Thoracic aorta (tissue), 2 donors: ENCODE results near the gene CABLES1. TPM values are rescaled to one million over a fixed set of nuclear protein-coding genes. Genes with fewer than 3 reads are reported as not detected.

ENCODE experiments used
- ATAC-seq: fragments of 150-250 bp; one replicate; pipeline ENCODE4 v1.8.0; 2017; ENCODE audit warnings: low read depth; ENCODE audit not compliant: insufficient number of reproducible peaks, low FRiP score
- DNase-seq: peaks from one replicate; pipeline ENCODE4 v3.0.0-alpha.2; 2020; ENCODE audit warnings: low spot score
- H3K27ac ChIP-seq, 2 donors: fragments of 200-600 bp; sonication (generic); 1 replicate in 1 of 2; 2 replicates in 1 of 2; pipeline ENCODE4 v1.5.1; 2016; ENCODE audit warnings: mild to moderate bottlenecking in 2 of 2, moderate library complexity in 2 of 2
- H3K27me3 ChIP-seq: fragments of 200-600 bp; sonication (generic); replicated peaks from 2 replicates; pipeline ENCODE4 v1.6.0; 2016; ENCODE audit warnings: mild to moderate bottlenecking; ENCODE audit not compliant: insufficient read depth
- H3K36me3 ChIP-seq: fragments of 200-600 bp; sonication (generic); one replicate; pipeline ENCODE4 v1.5.1; 2016
- H3K4me1 ChIP-seq, 2 donors: fragments of 200-600 bp; sonication (generic); 1 replicate in 1 of 2; 2 replicates in 1 of 2; pipeline versions ENCODE4 v1.5.1 to v1.6.0; 2016; ENCODE audit warnings: low read depth in 2 of 2, mild to moderate bottlenecking in 1 of 2; ENCODE audit not compliant: control insufficient read depth in 1 of 2
- H3K4me3 ChIP-seq: fragments of 200-600 bp; sonication (generic); 2 replicates; pipeline ENCODE4 v1.5.1; 2016; ENCODE audit warnings: mild to moderate bottlenecking
- H3K9me3 ChIP-seq: fragments of 200-600 bp; sonication (generic); 2 replicates; pipeline ENCODE4 v1.5.1; 2016
- CTCF ChIP-seq: fragments of 200-600 bp; sonication (generic); IDR thresholded peaks from one replicate; pipeline ENCODE4 v1.5.1; 2019; ENCODE audit warnings: antibody characterized with exemption
- total RNA-seq, 2 donors: library from RNA; depleted of rRNA; stranded (reverse); fragments of >200 nt; gene quantifications; one replicate each; pipeline versions ENCODE4 v1.1.0 to v1.2.3, GENCODE V29; 2016

The CABLES1 gene
- total RNA-seq, 2 donors from 2014 or later, result 25.7 to 28.7 TPM

DNA sequence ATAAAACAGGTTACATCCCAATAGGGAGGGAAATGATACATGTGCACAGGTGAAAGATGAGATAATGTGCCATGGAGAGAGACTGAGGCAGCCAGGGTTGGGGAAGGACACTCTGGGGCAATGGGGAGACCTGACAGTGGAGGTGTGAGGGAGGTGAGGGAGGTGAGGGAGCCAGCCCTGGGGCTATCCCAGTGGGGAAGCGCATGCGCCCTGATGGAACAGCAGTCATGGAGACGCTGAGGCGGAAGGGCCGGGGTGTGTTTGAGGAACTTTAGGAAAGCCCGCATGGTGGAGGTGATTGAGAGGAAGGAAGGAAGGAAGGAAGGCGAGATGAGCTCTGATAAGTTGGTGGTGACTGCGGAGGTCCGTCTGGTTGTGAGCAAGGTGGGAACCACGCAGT is 66.5 kb downstream of the CABLES1 start:
- Histone ChIP-seq H3K27me3 (no peaks in the 10 kb centered on the region), H3K9me3 (no peaks in the 10 kb centered on the region), H3K36me3 (no peaks in the 10 kb centered on the region), H3K4me1 (peaks cover 0 to 24% of the 10 kb centered on the region in 2 donors), H3K4me3 (no peak overlapping the region), H3K27ac (no peak overlapping the region)
- no peak for ATAC-seq
- TF ChIP-seq CTCF, result no peak
- DNase-seq, result no peak

DNA sequence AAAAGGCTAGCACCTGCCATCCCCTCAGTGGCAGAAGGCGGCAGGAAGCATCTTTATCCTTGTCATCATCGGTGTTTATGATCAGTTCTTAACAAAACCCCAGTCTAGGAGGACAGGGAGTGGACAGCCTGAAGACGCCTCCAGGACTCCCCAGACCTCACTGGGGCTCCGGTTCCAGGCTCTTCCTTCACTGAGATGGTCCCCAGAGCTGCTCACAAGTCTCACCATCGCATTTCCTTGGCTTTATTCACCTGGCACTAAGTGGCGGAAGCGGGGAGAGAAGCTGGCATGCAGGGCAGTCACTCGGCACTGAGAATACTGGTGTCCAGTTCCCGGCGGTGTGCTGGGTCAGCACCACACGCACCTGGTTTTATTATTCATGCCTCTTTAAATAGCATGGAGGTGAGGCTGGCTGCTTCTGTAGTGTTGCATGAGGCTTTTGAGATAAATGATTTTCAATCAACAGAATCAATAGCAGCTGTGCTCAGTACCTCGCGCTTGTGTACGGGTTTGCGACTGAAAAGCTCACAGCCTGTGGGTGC is 68.7 kb downstream of the CABLES1 start:
- Histone ChIP-seq H3K27ac (peak overlapping the region; percentile 25 to 74), H3K36me3 (no peaks in the 10 kb centered on the region), H3K4me1 (peaks cover 0 to 24% of the 10 kb centered on the region in 2 donors), H3K4me3 (peak overlapping the region; percentile 34), H3K27me3 (no peaks in the 10 kb centered on the region), H3K9me3 (no peaks in the 10 kb centered on the region)
- DNase-seq, result no peak
- no peak for ATAC-seq
- TF ChIP-seq CTCF, result no peak

- Histone ChIP-seq H3K36me3 (no peaks in the 10 kb centered on the region), H3K9me3 (no peaks in the 10 kb centered on the region), H3K27me3 (no peaks in the 10 kb centered on the region), H3K27ac (peak overlapping the region in 1 of 2 donors; percentile 74), H3K4me1 (peaks cover 0 to 24% of the 10 kb centered on the region in 2 donors), H3K4me3 (no peak overlapping the region)
- TF ChIP-seq CTCF, result no peak
- DNase-seq (no peak), ATAC-seq (no peak)
Measured at GRCh38 chr18:23204589-23205235, 69.4 kb downstream of the CABLES1 start.

- no peak overlapping the region for H3K4me3 ChIP-seq
- H3K27ac ChIP-seq, result no peak overlapping the region
- ATAC-seq (no peak), DNase-seq (no peak)
- no peaks in the 10 kb centered on the region for H3K9me3 ChIP-seq
- no peaks in the 10 kb centered on the region for H3K36me3 ChIP-seq
- no peaks in the 10 kb centered on the region for H3K27me3 ChIP-seq
- H3K4me1 ChIP-seq, result peaks cover 0 to 24% of the 10 kb centered on the region in 2 donors
- no peak for TF ChIP-seq CTCF
Measured at GRCh38 chr18:23205980-23206379, 70.7 kb downstream of the CABLES1 start.

GRCh38 chr18:23207191-23207955 is 72.1 kb downstream of the CABLES1 start:
- no peaks in the 10 kb centered on the region for H3K27me3 ChIP-seq
- peaks cover 0 to 25% of the 10 kb centered on the region in 2 donors for H3K4me1 ChIP-seq
- ATAC-seq, result no peak
- H3K36me3 ChIP-seq, result no peaks in the 10 kb centered on the region
- no peak overlapping the region for H3K27ac ChIP-seq
- H3K9me3 ChIP-seq, result no peaks in the 10 kb centered on the region
- DNase-seq, result no peak
- no peak overlapping the region for H3K4me3 ChIP-seq
- no peak for TF ChIP-seq CTCF
